Measurements from ENCODE around the gene PVALB. TPM values are rescaled to one million over a fixed set of nuclear protein-coding genes. Genes with fewer than 3 reads are reported as not detected.

PVALB gene
- total and polyA plus RNA-seq, 4 donors: 10.0 to 22.8 (median 13.7) TPM

DNA sequence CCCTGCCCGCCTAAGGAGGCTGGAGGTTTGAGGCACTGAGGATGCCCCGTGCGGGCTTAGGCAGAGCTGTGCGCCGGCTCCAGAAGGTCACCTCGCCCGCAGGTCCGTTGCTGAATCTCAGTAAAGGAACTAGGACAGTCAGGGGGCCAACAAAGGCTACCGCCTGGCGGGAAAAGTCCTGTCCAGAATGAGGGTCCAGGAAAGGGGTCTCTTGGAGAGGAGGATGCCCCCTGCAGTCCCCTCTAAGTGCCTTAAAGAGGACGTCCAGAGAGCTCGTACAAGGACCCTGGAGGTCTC, 548 bp downstream of the PVALB start:
- WGBS (ENCODE audit: insufficient coverage): 7% methylated on average over 12 of the region's 12 CpGs
- Histone ChIP-seq H3K36me3 (ENCODE audit: control insufficient read depth, insufficient read depth, low read length) (no peaks in the 10 kb centered on the region), H3K4me1 (ENCODE audit: control insufficient read depth, insufficient read depth, low read length) (peaks cover 14% of the 10 kb centered on the region), H3K27me3 (ENCODE audit: control insufficient read depth, insufficient read depth, low read length) (peaks cover 51% of the 10 kb centered on the region), H3K9me3 (ENCODE audit: control insufficient read depth, insufficient read depth, low read length) (no peaks in the 10 kb centered on the region), H3K27ac (ENCODE audit: low read depth, low read length) (no peak overlapping the region), H3K4me3 (ENCODE audit: low read depth, low read length) (no peak overlapping the region)
- DNase-seq (ENCODE audit: low read depth in 4 of 6, low spot score in 6 of 6): no peak

DNA sequence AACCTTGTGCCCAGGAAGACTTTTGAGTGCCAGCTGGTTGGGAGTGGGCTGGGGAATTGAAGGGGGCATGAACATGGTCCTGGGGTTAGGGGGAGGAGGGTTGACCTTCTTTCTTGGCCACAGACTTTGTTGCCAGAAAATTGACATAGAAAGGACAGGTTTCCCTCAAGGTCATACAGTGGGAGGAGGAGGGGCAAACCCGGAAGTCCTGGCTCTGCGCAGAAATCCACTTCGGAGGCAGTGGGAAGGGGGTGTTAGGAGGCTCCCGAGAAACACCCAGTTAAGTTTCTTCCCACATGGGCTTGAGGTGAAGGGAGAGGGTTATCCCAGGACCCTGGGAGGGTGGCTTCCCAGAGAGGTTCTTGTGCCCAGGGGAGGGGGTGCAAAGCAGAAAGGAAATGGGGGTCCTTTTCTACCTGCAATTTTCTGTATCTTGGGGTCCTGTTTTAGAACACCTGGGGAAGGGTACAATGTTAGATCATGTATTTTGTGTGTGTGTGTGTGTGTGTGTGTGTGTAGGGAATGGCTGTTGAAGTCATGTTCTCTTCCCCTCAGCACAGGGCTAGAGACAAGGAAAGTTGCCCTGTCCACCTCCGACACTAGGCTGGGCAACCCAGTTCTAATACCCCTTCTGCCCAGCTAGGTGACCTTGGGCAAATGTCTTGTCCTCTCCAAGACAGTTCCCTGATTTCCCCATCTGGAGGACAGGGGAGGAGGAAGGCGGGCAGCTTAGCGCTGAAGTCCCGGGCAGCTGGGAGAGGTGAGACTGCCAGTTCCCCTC, 1.1 kb downstream of the PVALB start:
- peaks cover 14% of the 10 kb centered on the region for H3K4me1 ChIP-seq (ENCODE audit: control insufficient read depth, insufficient read depth, low read length)
- H3K27ac ChIP-seq (ENCODE audit: low read depth, low read length): no peak overlapping the region
- H3K9me3 ChIP-seq (ENCODE audit: control insufficient read depth, insufficient read depth, low read length): no peaks in the 10 kb centered on the region
- peaks cover 51% of the 10 kb centered on the region for H3K27me3 ChIP-seq (ENCODE audit: control insufficient read depth, insufficient read depth, low read length)
- 38% methylated on average over 7 of the region's 8 CpGs for WGBS (ENCODE audit: insufficient coverage)
- no peak for DNase-seq (ENCODE audit: low read depth in 4 of 6, low spot score in 6 of 6)
- H3K4me3 ChIP-seq (ENCODE audit: low read depth, low read length): no peak overlapping the region
- H3K36me3 ChIP-seq (ENCODE audit: control insufficient read depth, insufficient read depth, low read length): no peaks in the 10 kb centered on the region

DNA sequence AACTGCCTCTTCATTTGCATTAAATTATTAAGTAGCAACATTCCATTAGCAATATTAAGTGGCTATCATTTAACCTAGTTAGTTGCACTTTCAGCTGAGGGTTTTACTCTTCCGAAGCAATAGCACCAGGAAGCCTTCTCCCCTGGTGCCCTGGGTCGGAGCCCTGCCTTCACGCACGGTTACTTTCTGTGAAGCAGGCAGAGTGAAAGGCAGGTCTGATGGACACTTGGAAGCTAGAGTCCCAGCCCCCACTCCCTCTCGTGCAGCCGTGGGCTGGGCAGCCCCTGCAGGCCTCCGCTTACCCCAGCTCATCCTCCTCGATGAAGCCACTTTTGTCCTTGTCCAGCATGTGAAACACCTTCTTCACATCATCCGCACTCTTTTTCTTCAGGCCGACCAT, 2.0 kb downstream of the PVALB start:
- H3K4me1 ChIP-seq (ENCODE audit: control insufficient read depth, insufficient read depth, low read length): peaks cover 14% of the 10 kb centered on the region
- WGBS (ENCODE audit: insufficient coverage): 47% methylated on average over 8 of the region's 10 CpGs
- no peak overlapping the region for H3K4me3 ChIP-seq (ENCODE audit: low read depth, low read length)
- peaks cover 47% of the 10 kb centered on the region for H3K27me3 ChIP-seq (ENCODE audit: control insufficient read depth, insufficient read depth, low read length)
- H3K36me3 ChIP-seq (ENCODE audit: control insufficient read depth, insufficient read depth, low read length): no peaks in the 10 kb centered on the region
- no peak for DNase-seq (ENCODE audit: low read depth in 4 of 6, low spot score in 6 of 6)
- H3K27ac ChIP-seq (ENCODE audit: low read depth, low read length): no peak overlapping the region
- no peaks in the 10 kb centered on the region for H3K9me3 ChIP-seq (ENCODE audit: control insufficient read depth, insufficient read depth, low read length)

DNA sequence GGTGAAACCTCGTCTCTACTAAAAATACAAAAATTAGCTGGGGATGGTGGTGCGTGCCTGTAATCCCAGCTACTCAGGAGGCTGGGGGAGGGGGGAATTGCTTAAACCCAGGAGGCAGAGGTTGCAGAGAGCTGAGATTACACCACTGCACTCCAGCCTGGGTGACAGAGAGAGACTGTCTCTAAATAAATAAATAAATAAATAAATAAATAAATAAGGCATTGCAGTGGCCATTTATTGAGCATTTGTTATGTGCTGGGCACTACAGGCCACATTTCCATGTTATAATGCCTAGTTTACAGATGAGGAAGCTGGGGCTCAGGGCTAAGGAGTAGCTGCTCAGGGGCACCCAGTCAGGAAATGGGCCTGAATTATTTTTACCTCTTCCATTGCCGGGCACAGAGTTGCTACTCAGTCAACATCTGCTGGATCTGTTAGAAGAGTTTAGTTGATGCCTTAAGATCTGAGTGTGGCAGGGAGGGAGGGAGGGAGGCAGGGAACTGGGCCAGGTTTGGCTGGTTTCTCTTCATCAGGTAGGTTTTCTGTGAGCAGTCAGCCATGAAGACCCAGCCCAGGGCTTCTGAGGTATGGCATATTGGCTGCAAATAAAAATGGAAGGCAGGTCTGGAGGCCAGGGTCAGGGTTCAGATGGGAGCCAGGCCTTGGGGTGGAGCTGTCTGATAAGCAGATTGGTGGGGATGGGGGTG, 5.6 kb downstream of the PVALB start:
- Histone ChIP-seq H3K36me3 (ENCODE audit: control insufficient read depth, insufficient read depth, low read length) (no peaks in the 10 kb centered on the region), H3K4me1 (ENCODE audit: control insufficient read depth, insufficient read depth, low read length) (peaks cover 3% of the 10 kb centered on the region), H3K27ac (ENCODE audit: low read depth, low read length) (no peak overlapping the region), H3K9me3 (ENCODE audit: control insufficient read depth, insufficient read depth, low read length) (no peaks in the 10 kb centered on the region), H3K27me3 (ENCODE audit: control insufficient read depth, insufficient read depth, low read length) (peaks cover 24% of the 10 kb centered on the region), H3K4me3 (ENCODE audit: low read depth, low read length) (no peak overlapping the region)
- WGBS (ENCODE audit: insufficient coverage): no CpG with 5 or more reads among the region's 3 CpGs
- DNase-seq (ENCODE audit: low read depth in 4 of 6, low spot score in 6 of 6): no peak

DNA sequence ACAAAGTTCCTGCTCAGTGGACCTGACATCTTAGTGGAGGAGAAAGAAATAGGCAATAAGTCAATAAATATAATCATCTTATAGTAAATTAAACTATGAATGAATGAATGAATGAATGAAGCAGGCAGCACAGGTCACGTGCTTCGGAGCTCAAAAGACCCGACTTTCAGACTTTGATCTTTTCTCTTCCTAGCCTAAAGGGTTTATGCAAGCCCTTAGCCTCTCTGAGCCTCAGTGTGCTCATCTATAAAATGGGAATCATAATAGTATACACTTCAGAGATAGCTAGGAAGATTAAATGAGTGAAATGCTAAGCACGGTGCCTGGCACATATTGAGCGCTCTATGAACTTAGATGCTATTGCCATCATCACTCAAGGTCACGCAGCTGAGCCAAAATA, 7.5 kb downstream of the PVALB start:
- H3K27ac ChIP-seq (ENCODE audit: low read depth, low read length): no peak overlapping the region
- H3K4me3 ChIP-seq (ENCODE audit: low read depth, low read length): no peak overlapping the region
- no peaks in the 10 kb centered on the region for H3K36me3 ChIP-seq (ENCODE audit: control insufficient read depth, insufficient read depth, low read length)
- H3K4me1 ChIP-seq (ENCODE audit: control insufficient read depth, insufficient read depth, low read length): no peaks in the 10 kb centered on the region
- peaks cover 5% of the 10 kb centered on the region for H3K27me3 ChIP-seq (ENCODE audit: control insufficient read depth, insufficient read depth, low read length)
- no peak for DNase-seq (ENCODE audit: low read depth in 4 of 6, low spot score in 6 of 6)
- H3K9me3 ChIP-seq (ENCODE audit: control insufficient read depth, insufficient read depth, low read length): no peaks in the 10 kb centered on the region
- 100% methylated on average over 3 of the region's 6 CpGs for WGBS (ENCODE audit: insufficient coverage)

DNA sequence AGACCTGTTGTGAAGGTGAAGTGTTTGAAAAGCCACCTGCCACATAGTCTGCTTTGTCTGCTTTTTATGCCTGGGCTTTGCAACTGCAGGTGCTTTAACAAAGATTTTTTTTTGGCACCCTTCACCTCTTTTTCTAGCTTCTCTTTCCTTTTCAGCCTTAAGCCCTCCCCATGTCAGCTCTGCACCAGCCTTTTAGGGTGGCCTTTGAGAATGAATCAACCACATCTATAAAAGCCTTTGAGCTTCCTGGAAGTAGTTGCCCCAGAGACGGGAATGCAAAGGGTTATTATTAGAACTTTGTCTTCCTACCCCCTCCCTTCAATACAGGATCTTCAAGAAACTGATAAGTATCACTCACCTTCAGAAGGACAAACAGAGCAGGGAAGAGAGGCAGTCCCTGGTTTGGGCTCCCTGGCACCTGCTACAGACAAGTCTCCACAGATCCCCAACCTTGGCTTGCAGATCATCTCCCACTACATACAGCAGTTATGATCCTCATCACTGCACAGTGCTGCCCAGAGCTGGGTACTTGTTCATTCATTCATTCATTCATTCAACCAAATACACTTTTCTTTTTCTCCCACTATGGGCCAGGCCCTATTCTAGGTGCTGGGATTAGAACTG, 8.0 kb downstream of the PVALB start:
- Histone ChIP-seq H3K4me3 (ENCODE audit: low read depth, low read length) (no peak overlapping the region), H3K9me3 (ENCODE audit: control insufficient read depth, insufficient read depth, low read length) (no peaks in the 10 kb centered on the region), H3K36me3 (ENCODE audit: control insufficient read depth, insufficient read depth, low read length) (no peaks in the 10 kb centered on the region), H3K4me1 (ENCODE audit: control insufficient read depth, insufficient read depth, low read length) (no peaks in the 10 kb centered on the region), H3K27me3 (ENCODE audit: control insufficient read depth, insufficient read depth, low read length) (no peaks in the 10 kb centered on the region), H3K27ac (ENCODE audit: low read depth, low read length) (no peak overlapping the region)
- DNase-seq (ENCODE audit: low read depth in 4 of 6, low spot score in 6 of 6): no peak
- 50% methylated on average over 1 of the region's 1 CpG for WGBS (ENCODE audit: insufficient coverage)

DNA sequence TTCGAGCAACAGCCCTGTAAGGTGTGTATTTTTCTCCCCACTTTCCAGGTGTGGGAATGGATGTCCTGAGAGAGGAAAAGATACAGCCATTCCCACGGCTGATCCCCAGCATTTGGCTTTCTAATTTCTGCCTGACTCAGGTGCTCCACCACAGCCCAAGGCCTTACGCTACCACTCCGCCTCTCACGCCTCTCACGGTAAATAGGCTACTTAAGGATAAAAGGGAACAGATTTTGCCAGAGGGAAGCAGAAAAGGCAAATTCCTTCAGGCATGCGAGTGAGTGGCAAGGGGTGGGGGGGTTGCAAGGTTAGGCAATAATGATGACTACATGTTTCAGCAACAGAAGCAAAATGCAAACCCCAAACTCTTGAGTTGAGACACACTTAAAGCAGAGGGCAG, 9.2 kb downstream of the PVALB start:
- no peak overlapping the region for H3K4me3 ChIP-seq (ENCODE audit: low read depth, low read length)
- H3K27me3 ChIP-seq (ENCODE audit: control insufficient read depth, insufficient read depth, low read length): no peaks in the 10 kb centered on the region
- no peak for DNase-seq (ENCODE audit: low read depth in 4 of 6, low spot score in 6 of 6)
- 71% methylated on average over 1 of the region's 7 CpGs for WGBS (ENCODE audit: insufficient coverage)
- no peaks in the 10 kb centered on the region for H3K9me3 ChIP-seq (ENCODE audit: control insufficient read depth, insufficient read depth, low read length)
- no peak overlapping the region for H3K27ac ChIP-seq (ENCODE audit: low read depth, low read length)
- H3K36me3 ChIP-seq (ENCODE audit: control insufficient read depth, insufficient read depth, low read length): no peaks in the 10 kb centered on the region
- H3K4me1 ChIP-seq (ENCODE audit: control insufficient read depth, insufficient read depth, low read length): no peaks in the 10 kb centered on the region

DNA sequence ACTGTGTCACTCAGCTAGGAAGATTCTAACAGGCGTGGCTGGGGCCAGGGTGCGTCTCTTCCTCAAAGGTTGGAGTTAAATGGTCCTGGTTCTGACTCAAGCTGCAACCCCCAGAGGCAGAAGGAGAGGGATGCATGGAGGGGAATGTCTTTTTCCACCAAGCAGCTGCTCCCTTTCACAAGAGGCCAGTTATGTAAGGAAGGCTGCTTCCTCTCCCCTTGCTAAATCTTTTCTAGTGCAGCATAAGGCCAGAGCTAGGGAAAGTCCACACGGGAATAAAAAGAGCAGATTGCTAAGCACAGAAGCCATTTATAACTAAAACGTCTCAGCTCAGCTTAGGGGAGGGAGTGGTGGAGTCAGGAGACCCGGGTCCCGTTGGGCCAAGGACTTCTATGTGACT, 10.0 kb downstream of the PVALB start:
- H3K27me3 ChIP-seq (ENCODE audit: control insufficient read depth, insufficient read depth, low read length): no peaks in the 10 kb centered on the region
- H3K36me3 ChIP-seq (ENCODE audit: control insufficient read depth, insufficient read depth, low read length): no peaks in the 10 kb centered on the region
- no peak overlapping the region for H3K27ac ChIP-seq (ENCODE audit: low read depth, low read length)
- peak in 1 of 6 donors; percentile 41 for DNase-seq (ENCODE audit: low read depth in 4 of 6, low spot score in 6 of 6)
- no peak overlapping the region for H3K4me3 ChIP-seq (ENCODE audit: low read depth, low read length)
- no peaks in the 10 kb centered on the region for H3K4me1 ChIP-seq (ENCODE audit: control insufficient read depth, insufficient read depth, low read length)
- 69% methylated on average over 2 of the region's 6 CpGs for WGBS (ENCODE audit: insufficient coverage)
- no peaks in the 10 kb centered on the region for H3K9me3 ChIP-seq (ENCODE audit: control insufficient read depth, insufficient read depth, low read length)

DNA sequence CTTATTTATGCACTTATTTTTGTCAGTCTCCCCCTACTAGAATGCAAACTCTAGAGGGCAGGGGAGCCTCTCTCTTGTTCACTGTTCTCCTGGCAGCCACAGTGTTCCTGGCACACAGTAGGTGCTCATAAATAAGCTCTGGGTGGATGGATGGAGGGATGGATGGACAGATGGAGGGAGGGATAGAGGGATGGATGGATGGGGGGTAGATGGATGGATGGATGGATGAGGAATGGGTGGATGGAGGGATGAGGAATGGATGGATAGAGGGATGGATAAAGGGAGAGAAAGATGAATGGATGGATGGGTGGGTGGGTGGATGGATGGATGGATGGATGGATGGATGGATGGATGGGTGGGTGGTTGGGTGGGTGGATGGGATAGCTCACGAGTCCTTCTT, 13.5 kb downstream of the PVALB start:
- no peak overlapping the region for H3K4me3 ChIP-seq (ENCODE audit: low read depth, low read length)
- H3K4me1 ChIP-seq (ENCODE audit: control insufficient read depth, insufficient read depth, low read length): peaks cover 6% of the 10 kb centered on the region
- no peaks in the 10 kb centered on the region for H3K9me3 ChIP-seq (ENCODE audit: control insufficient read depth, insufficient read depth, low read length)
- H3K36me3 ChIP-seq (ENCODE audit: control insufficient read depth, insufficient read depth, low read length): no peaks in the 10 kb centered on the region
- no peaks in the 10 kb centered on the region for H3K27me3 ChIP-seq (ENCODE audit: control insufficient read depth, insufficient read depth, low read length)
- H3K27ac ChIP-seq (ENCODE audit: low read depth, low read length): no peak overlapping the region
- WGBS (ENCODE audit: insufficient coverage): no CpG with 5 or more reads among the region's 1 CpG
- no peak for DNase-seq (ENCODE audit: low read depth in 4 of 6, low spot score in 6 of 6)

DNA sequence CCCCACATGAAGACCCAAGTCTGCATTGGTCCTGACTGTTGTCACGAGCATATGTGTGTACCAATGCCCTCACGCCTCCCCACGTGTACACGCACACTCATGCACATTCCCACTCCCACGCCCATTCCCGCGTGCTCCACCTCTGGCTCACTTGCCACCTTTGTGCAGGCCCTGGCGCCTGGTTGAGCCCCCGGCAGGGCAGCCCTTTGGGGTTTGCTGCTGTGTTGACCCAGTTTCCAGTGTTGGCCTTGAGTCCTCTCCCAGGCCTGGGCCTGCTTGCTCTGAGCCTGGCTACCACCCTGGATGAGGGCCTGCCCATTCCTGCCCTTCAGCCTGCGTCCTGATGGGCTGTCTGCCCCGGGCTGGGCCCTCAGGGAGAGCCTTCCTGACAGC, 18.2 kb downstream of the PVALB start:
- Histone ChIP-seq H3K36me3 (ENCODE audit: control insufficient read depth, insufficient read depth, low read length) (no peaks in the 10 kb centered on the region), H3K27ac (ENCODE audit: low read depth, low read length) (no peak overlapping the region), H3K4me1 (ENCODE audit: control insufficient read depth, insufficient read depth, low read length) (peaks cover 24% of the 10 kb centered on the region), H3K9me3 (ENCODE audit: control insufficient read depth, insufficient read depth, low read length) (no peaks in the 10 kb centered on the region), H3K27me3 (ENCODE audit: control insufficient read depth, insufficient read depth, low read length) (no peaks in the 10 kb centered on the region), H3K4me3 (ENCODE audit: low read depth, low read length) (no peak overlapping the region)
- 79% methylated on average over 10 of the region's 11 CpGs for WGBS (ENCODE audit: insufficient coverage)
- no peak for DNase-seq (ENCODE audit: low read depth in 4 of 6, low spot score in 6 of 6)
